Activated CD8-positive, alpha-beta memory T cell treated with anti-CD3 and anti-CD28 coated beads, Interleukin-2, amount 50 U/mL, for 24 hours (primary cell): Measurements from ENCODE around the gene PGLYRP2.

ENCODE experiments used
- DNase-seq: peaks from one replicate; pipeline ENCODE4 v3.0.0-alpha.2; 2020; ENCODE audit errors: extremely low read depth

PGLYRP2 gene

DNA sequence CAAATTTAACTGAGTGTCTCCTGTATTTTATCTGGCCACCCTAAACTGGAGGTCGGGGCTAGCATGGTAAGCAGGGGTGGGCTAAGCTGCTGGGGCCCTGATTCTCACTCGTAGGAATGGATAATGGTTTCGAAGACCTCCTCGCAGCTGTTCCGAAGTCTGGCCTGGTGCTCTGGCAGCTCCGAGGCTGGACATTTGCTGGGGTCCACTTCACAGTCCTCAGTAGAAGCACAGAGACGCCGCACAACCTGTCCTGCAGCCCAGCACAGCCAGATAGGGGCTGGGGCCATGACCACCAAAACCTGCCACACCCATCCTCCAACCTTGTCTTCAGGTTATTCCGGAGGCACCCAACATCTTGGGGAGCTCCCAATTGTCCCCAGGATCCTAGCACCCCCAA lies 23.3 kb downstream of the PGLYRP2 start:
- DNase-seq: no peak

DNA sequence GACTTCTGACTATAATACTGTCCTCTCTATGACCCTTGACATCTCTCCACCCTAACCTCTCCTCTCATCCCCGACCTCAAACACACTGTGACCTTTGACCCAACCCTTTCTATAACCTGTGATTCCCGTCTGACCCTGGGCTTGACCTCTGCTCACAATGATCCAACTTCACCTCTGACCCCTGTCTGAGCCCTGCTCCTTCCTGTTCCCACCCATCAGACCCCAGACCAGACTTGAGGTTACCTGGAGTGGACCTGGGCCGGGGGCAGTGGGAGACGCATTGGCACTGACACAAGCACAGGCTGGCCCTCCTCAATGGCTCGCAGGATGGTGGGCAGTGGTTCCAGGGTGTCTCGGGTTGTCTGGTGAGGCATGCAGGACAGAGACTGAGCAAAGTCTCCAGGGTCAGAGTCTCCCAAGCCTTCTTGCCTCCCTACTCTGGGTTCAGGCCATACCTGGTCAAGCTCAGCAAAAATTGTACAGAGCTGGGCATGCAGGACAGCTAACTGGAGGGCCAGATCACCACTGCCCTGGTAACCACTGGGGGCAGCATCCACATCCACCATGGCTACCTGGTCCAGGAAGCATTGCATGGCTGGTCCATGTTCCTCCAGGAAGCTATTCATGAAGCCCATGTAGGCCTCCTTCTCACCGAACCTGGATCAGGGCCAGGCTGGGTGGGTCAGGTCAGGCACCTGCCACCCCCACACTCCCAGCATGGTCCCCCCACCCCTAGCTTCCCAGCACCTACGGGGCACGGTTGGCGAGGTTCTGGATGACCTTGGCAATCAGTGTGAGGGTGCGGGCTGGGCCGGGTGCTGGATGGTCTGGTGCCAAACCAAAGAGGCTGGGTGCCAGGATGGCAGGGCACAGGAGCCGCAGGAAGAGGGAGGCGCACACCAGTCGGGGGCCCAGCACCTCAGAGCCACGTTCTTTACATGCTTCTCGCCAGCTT lies 25.1 kb downstream of the PGLYRP2 start:
- DNase-seq: no peak

DNA sequence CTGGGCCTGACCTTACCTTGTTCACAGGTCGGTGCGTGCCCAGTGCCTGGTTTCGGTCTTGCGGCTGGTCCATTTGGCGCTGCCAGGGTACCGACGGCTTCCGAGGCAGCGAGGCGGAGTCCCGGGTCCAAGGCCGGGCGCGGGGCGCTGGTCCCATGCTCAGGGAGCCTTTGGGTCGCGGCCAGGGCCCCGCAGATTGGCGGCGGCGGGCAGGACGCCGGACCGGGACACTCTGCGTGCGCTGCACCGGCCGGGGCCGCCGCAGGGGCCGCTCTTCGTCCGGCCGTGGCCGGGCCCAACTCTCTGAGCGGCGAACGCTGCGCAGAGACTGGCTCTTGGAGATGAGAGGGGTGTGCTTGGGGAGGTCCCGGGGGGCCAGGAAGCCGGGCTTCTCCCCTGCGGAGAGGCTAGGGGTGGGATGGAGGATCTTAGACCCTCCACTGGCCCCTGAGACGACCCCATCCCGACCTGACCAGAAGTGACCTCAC lies 26.2 kb downstream of the PGLYRP2 start:
- no peak for DNase-seq

DNA sequence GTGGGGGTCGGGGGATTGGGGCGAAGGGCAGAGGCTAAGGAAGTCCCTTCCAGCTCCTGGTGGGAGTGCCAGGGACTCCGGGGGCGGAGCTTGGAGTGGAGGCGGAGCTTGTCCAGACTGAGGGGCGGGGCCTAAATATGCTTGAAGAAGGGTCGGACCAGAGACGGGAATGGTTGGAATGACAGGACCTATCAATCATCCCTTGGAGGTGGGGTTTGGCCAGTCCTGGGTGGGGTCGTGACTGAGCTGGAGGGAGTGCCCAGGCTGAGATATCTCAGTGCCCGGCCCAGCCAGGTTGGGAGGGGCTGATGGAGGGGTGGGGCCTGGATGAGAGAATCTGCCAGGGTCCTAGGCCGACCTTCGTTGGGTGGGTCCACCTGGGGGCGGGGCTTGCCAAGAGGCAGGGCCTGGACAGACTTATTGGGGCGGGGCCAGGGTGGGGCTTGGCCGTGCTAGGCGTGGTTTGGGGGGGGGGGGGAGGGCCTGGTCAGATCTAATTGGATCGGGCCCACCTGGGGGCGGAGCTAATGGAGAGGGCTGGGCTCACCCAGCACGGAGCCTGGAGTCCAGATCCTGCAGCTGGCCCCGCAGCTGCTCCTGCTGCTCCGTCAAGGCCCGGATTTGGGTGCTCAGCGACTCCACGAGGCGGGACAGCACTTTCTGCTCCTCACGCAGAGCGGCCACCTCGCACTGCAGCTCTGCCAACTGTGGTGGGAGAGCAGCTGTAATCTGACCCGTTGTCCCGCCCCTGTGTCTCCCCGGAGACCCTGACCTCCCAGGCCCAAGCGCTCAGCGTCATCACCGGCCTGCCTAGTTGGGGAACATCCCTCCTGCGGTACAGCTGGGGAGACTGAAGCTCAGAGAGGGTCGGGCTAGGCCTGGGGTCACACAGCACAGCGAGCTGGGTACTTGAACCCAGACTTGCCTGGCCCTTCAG lies 26.9 kb downstream of the PGLYRP2 start:
- DNase-seq: no peak

DNA sequence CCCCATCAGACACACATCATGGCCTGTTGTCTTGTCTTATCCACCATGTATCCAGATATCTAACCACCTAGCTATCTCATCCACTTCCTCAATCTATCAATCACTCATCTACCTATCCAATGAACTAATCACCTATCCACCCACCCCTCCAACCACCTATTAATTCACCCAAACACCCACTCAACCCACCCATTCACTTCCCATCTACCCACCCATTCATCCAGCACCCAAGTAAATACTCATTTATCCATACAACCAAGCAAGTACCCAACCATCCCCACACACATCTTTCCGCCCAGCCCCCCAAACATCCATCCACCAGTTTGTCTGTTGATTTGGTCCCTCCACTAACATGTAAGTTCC lies 28.8 kb downstream of the PGLYRP2 start:
- no peak for DNase-seq

DNA sequence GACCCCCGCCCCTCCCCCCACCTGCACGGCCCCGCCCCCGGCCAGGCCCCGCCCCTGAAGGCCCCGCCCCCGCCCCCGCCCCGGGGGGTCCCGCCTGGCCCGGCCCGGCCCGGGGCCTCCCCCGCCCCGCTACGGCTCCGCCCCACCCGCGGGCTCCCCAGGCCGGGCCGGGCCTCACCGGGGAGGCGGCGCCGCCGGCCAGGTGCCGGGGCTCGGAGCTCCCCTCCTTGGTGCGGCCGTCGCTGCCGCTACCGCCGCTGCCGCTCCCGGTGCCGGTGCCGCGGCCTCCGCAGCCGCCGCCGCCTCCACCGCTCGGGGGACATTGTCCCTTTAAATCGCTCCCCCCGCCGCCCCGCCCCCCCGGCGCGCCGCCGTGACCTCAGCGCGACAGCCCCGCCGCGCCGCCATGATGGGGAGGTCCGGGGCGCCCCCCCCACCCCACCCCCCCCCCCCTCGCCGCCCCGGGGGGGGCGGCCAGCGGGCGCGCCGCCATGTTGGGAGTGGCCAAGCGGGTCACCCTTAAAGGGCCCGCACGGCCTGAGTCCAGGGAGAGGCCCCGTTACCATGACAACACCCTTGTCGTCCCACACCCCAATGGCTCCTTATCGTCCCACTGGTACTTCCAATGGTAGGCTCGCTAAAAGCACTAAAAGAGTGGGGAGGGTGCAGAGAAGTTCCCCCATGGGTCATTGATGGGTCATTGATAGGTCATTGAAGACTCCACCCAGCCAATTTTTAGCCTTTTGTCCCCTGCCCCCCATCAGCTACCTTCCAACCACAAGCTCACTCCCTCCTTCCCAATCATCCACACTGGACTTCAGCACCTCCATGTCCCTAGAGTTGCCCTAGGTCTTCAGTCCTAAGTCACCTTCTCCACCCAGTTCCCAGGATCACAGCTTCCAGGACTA lies 29.4 kb downstream of the PGLYRP2 start, which contains the start of gene WIZ:
Gene WIZ, minus strand, starts transcription at position 337 of the 908 bp plus-strand sequence. CDS start 1,649 bp downstream, outside the sequence.
- DNase-seq: peak; percentile 63

DNA sequence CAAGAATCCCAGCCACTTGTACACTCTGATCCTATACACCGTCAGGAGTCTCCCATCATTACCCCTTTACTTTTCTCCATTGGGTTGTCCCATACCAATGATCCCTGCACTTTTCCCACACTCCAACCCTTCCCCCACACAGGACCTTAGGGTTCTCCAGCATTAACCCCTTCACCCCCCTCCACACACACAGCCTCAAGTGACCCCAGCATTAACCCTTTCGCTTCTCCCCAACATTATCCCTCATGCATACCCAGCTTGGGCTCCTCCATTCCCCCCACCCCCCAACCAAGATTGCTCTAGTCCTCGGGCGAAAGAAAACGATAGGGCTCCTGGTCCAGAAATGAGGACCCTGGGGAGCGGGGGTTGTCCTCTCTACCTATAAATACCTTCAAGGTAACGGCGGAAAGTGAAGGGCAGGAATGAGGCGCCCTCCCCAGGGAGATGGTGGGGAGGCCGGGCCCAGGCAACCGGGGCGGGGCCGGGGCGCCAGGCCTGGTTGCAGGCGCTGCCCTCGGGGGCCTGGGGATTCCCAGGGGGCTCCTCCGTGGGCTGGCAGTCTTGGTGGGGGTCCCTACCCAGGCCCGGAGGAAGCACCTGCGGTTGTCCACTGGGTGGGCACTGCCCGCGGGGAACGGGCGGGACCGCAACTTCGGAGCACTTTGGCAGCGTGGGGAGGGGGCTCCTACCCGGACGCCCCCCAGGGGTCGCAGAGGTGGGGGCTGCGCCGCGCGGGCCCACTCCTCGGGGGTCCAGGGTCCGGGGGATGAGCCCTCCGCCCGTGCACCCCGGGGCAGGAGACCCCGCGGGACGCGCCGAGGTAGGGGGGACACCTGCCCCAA lies 30.3 kb downstream of the PGLYRP2 start:
- no peak for DNase-seq

DNA sequence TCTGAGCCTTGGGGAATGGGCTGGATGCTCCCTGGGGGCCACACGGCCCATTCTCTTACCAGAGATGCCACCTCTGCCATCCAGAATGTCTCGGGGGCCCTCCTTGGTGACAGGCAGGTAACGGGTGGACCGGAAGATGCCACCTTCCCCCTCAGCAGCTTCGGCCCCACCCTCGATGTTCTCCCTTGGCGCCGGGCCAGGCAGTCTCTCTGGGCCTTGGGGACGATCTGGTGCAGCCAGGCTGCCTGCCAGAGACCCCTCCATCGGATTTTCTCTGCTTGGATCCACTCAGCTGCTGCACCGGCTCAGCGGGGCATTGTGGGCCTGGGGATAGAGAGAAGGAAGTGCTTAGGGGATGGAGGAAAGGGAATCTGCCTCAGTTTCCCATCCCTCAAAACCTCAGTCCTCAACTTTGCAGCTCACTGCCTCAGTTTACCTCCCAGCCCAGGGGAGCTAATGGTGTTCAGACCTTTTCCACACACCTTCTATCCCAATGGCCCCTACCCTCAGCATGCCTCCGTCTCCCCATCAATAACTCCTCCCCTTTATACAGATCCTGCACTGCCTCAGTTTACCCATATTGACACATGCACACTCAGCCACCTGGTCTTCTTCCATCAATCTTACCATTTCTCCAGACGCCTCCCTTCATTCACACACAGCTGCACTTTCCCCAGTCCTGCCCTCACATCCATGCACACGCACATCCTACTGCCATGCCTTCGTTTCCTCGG lies 31.1 kb downstream of the PGLYRP2 start:
- no peak for DNase-seq

DNA sequence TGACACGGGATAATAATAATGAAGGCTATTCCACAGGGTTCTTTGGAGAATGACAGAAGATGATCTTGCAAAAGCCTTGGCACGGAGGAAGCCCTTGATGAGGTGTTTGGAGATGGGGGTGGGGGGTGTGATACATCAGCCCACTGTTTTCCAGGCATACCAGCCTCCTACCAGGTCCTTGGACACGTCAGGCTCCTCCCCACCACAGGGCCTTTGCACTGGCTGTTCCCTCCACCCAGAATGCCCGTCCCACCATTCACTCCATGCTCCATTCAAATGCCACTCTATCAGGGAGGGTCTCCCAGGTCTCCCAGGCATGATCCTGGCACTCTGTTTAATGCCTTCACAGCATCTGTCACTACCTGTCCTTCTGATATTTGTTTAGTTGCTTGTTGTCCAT lies 32.2 kb downstream of the PGLYRP2 start:
- no peak for DNase-seq

DNA sequence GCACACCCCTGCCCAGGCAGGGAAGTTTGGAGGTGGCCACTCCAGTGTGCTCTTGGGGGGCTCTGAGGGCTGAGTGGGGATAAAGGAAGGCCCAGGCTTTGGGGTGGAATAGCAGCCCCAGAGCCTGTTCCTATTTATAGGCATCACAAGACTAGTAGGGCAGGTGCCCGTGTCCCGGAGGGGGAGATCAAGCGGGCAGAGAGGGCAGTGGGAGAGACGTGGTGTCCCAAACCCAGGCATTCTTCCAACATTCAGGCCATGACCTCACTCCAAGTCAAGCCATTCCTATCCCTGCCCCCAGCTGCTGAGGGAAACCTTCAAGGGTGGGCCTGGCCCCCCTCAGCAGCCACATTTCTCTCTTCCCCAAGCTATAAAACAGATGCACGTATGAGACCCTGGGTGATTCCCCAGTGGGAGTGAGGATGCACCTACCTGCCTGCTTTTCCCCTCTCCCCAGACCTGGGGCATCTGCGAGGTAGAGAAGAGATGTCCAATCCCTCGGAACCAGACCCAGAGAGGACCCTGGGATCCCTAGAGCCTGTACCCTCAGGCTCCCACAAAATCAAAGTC lies 33.4 kb downstream of the PGLYRP2 start:
- no peak for DNase-seq

DNA sequence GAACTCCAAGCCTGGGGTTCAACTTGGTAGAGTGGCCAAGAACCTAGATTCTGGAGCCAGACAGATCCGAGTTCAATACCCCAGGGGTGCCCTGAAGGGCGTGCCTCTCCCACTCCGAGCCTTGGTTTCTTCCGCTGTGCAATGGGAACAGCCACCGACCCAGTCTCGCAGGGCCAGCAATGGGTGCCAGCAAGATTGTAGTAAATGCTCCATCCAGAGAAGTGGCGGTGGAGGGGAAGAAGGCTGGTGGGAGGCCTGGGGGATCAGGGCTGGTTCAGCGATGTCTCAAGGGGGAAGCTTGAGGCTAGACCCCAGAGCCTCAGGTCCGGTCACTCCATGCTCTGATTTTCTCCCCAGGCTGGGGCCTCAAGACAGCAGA lies 34.1 kb downstream of the PGLYRP2 start:
- DNase-seq: no peak

DNA sequence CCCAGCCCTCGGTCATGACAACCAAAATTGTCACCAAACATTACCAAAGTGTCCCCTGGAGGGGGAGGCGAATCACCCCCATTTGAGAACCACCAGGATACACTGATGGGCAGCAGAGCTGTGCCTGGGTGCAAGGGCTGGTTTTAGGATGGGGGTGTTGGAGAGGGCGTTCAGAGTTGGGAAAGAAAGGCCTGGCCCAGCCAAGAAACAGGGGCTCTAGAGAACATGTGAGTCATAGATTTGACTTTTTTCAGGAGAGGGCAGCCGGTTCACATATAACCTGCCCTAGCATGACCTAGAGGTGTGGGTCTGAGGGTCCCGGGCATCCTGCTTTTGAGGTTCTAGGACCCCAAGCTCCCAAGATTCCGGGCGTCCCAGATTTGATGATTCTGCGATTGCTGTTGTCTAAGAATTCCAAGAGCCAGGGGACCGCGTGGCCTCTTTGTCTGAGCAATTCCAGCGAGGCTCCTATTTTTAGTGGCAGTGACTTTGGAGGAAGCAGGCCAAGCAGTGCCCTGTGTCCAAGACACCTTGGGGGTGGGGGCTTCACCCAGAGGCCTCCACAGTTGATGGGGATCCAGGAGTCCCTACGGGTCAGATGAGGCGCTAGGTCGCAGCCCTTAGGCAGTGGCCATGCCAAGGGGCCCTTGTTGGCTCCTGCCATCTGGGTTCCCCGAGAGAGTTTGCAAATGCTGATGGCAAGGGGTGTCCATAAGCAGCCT lies 34.6 kb downstream of the PGLYRP2 start:
- DNase-seq: no peak

DNA sequence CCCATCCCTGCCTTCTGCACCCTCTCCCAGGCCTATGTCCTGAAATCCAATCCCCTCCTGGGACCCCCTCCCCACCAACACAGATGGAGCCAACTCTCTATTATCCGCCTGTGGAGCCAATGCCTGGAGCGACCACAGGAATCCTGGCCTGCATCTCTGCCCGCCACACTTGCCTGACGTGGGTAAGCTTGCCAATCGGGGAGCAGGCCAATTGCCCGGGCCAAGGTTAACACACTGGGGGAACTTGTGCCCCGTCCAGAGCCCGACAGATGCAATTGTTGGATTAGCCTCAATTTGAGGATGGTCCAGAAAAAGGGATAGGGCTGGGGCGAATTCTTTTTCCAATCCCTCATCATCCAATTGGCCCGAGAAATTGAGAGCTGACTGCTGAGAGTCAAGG lies 35.5 kb downstream of the PGLYRP2 start:
- no peak for DNase-seq

DNA sequence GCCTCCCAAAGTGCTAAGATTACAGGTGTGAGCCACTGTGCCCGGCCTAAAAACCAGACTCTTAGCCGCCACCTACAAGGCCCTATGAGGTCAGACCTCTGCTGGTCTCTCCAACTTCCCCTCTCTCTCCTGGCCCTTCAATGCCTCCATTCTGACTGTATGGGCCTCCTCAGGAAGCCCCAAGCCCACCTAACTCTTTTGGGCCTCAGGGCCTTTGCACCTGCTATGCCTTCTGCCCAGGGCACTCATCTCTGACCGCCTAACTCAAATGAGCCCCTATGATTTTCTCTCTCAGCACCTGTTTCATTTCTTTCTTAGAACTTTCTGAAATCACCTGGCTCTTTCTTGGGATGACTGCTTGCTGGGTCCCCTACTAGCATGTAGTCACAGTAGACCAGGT lies 36.0 kb downstream of the PGLYRP2 start:
- DNase-seq: no peak

DNA sequence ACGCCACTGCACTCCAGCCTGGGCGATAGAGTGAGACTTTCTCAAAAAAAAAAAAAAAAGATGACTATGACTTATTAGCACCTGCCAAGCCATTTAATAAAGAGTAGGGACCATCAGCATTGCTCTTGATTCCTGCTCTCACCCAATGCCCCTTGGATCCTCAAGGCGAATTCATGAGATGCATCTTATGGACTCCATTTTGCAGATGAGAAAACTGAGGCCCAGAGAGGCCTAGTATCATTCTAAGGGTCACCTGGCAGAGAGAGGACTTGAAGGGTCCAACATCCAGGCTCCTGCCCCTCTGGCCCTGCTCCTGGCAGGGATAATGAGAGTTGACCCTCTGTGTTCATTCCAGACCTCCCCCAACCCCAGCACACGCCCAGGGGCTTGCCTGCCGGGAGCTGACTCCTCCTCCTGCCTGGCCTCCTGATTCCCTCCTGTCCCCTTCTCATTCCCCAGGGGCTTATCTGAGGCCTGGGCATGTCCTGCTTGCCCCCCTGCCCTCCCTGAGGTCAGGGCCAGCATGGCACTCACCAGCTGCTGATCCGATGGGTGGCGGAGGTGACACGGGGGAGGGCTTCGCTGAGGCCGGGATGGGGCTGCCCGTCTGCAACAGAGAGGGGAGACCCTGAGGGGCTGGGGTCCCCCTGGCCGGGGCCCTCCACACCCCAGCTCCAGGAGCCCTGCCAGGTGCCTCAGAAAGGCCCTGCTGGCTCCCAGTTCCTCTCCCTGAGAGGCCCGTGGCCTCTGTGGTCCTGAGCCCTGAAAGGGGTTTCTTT lies 37.0 kb downstream of the PGLYRP2 start:
- no peak for DNase-seq

DNA sequence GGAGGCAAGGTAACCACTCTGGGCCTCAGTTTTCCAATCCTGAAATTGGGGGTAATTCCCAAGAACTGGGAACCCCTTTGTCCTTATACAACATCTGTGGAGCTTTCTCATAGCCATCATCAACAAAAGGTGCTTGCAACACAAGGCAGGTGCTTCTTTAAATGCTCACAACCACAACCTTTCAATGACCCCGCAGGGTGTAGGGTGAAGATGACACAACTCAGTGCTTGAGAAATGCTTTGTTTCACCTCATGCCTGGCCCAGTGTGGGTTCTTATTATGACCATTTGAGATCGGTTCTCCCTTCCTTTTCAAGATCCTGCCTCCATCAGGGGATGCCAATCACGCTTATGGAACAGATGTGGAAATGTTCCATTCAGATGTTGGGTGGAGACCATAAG lies 38.0 kb downstream of the PGLYRP2 start:
- no peak for DNase-seq

DNA sequence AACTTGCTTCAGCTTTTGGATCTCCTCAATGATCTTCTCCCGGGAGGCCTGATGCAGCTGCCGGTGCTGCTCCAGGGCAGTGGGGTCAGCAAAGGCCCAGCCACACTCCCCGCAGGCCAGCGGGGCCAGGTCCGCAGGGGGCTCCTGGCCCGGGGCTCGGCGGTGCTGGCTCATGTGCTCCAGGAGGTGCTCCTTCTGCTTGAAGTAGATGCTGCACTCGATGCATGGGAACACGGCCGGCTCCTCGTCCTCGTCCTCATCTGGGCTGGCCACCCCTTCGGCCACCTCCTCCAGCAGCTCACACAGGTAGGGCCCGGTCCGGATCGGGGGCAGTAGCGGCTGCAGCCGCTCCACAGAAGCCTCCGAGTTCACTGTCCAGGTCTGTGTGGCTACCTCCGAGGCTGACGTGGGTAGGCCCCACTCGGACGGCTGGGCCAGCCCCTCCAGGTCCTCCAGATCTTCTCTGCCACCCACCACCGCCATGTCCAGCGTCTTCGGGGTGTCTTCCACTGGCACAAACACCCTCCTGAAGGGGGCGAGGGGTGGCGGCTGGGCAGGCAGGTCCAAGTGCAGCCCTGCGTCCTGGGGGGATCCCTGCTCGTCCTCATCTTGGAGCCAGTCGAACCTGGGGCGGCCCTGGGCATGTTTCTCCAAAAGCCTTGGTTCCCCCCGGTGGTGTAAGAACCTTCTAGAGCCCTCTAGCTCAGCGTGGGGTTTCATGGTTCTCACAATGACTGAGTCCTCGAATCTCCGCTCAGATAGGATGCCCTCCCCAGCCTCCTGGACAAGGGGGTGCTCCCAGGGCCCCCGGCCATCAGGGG lies 39.3 kb downstream of the PGLYRP2 start:
- no peak for DNase-seq
